ENCODE results near the gene APCDD1L. TPM values are rescaled to one million over a fixed set of nuclear protein-coding genes. Genes with fewer than 3 reads are reported as not detected.

The APCDD1L gene
- polyA plus RNA-seq, 1 of the 3 experiments (the other 2 are of a cell fraction): 0.99 TPM

DNA sequence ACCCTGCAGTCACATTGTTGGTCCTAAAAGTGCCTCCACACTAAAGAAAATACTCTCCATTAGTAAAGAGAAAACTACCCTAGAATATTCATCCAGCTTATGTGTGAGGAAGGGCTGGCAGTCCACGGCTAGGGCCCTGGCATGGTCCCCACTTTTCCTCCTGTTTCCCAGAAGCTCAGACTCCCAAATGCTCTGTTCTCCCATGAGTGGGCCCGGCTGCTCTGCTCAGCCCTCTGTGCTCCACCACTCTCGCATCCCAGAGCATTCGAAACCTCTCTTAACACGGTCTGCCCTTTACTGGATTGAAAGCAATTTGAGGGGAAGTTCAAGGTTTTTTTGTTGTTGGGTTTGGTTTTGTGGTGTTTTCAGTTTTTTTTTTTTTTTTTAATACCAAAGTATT, 61.8 kb downstream of the APCDD1L start:
- no peak overlapping the region for H3K9ac ChIP-seq
- H3F3A ChIP-seq (replicated peaks; ENCODE audit: insufficient read depth): peaks cover 12% of the 10 kb centered on the region
- 94% methylated on average over 5 of the region's 5 CpGs for WGBS (ENCODE audit: low lambda C conversion rate)
- ChIA-PET POLR2A (no interaction called here), CTCF (interaction anchor here (0.8 kb wide), 1 partner anchor 10 kb away, joined by 3 read pairs; no protein-coding TSS in a partner anchor)
- H3K4me2 ChIP-seq: no peak overlapping the region
- no peaks in the 10 kb centered on the region for H3K27me3 ChIP-seq (ENCODE audit: insufficient read depth)
- peaks cover 7 to 39% of the 10 kb centered on the region in 2 experiments for H3K36me3 ChIP-seq (replicated peaks in 1 of 2; ENCODE audit: control insufficient read depth in 1 of 2, insufficient read depth in 2 of 2, low read length in 1 of 2)
- peaks cover 19 to 42% of the 10 kb centered on the region in 2 experiments; a peak in 3 of 4 replicates for H3K4me1 ChIP-seq (ENCODE audit: control insufficient read depth in 1 of 2, insufficient read depth in 2 of 2, low read depth in 1 of 2, low read length in 1 of 2)
- H3K4me3 ChIP-seq (ENCODE audit: low read depth in 2 of 2, low read length in 1 of 2): no peak overlapping the region
- H2AFZ ChIP-seq (ENCODE audit: low read depth): no peak overlapping the region
- no peak overlapping the region for H3K27ac ChIP-seq (ENCODE audit: low read depth in 2 of 2, low read length in 1 of 2)
- no peaks in the 10 kb centered on the region for H3K9me2 ChIP-seq
- H3K79me2 ChIP-seq (ENCODE audit: insufficient read depth): peaks cover 22% of the 10 kb centered on the region; the same call in 1 of the 2 replicates
- DNase-seq: no peak
- H3K9me3 ChIP-seq: peaks cover 7% of the 10 kb centered on the region; the same call in 1 of the 2 replicates
- TF ChIP-seq YY1 (IDR thresholded peaks at IDR 0.05; ENCODE audit: low read depth) (no peak), GATA2 (CRISPR knock-in tag; IDR thresholded peaks at IDR 0.05) (no peak), ELF1 (IDR thresholded peaks at IDR 0.05) (no peak), EP300 (IDR thresholded peaks at IDR 0.05; ENCODE audit: borderline replicate concordance in 1 of 2, low read depth in 1 of 2, low read length in 1 of 2) (no peak), RXRA (IDR thresholded peaks at IDR 0.05; ENCODE audit: borderline replicate concordance, low read depth) (no peak), FOSL2 (IDR thresholded peaks at IDR 0.05; ENCODE audit: borderline replicate concordance, low read depth) (no peak), MXI1 (IDR thresholded peaks at IDR 0.05; ENCODE audit: low read depth, low read length) (no peak), CHD2 (IDR thresholded peaks at IDR 0.05; ENCODE audit: low read length, partially characterized antibody) (no peak), RFX5 (IDR thresholded peaks at IDR 0.05; ENCODE audit: low read length) (no peak), FOXJ3 (CRISPR knock-in tag; IDR thresholded peaks at IDR 0.05) (no peak), POLR2AphosphoS5 (IDR thresholded peaks at IDR 0.05; ENCODE audit: low read depth, low read length) (no peak), GABPA (IDR thresholded peaks at IDR 0.05; ENCODE audit: low read depth) (no peak)
- TF ChIP-seq, protein P1, sequence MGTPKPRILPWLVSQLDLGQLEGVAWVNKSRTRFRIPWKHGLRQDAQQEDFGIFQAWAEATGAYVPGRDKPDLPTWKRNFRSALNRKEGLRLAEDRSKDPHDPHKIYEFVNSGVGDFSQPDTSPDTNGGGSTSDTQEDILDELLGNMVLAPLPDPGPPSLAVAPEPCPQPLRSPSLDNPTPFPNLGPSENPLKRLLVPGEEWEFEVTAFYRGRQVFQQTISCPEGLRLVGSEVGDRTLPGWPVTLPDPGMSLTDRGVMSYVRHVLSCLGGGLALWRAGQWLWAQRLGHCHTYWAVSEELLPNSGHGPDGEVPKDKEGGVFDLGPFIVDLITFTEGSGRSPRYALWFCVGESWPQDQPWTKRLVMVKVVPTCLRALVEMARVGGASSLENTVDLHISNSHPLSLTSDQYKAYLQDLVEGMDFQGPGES (IDR thresholded peaks at IDR 0.05; ENCODE audit: low read depth, low read length): no peak
- TF ChIP-seq, protein P2, sequence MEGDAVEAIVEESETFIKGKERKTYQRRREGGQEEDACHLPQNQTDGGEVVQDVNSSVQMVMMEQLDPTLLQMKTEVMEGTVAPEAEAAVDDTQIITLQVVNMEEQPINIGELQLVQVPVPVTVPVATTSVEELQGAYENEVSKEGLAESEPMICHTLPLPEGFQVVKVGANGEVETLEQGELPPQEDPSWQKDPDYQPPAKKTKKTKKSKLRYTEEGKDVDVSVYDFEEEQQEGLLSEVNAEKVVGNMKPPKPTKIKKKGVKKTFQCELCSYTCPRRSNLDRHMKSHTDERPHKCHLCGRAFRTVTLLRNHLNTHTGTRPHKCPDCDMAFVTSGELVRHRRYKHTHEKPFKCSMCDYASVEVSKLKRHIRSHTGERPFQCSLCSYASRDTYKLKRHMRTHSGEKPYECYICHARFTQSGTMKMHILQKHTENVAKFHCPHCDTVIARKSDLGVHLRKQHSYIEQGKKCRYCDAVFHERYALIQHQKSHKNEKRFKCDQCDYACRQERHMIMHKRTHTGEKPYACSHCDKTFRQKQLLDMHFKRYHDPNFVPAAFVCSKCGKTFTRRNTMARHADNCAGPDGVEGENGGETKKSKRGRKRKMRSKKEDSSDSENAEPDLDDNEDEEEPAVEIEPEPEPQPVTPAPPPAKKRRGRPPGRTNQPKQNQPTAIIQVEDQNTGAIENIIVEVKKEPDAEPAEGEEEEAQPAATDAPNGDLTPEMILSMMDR (IDR thresholded peaks at IDR 0.05): no peak
- TF ChIP-seq, protein P3, sequence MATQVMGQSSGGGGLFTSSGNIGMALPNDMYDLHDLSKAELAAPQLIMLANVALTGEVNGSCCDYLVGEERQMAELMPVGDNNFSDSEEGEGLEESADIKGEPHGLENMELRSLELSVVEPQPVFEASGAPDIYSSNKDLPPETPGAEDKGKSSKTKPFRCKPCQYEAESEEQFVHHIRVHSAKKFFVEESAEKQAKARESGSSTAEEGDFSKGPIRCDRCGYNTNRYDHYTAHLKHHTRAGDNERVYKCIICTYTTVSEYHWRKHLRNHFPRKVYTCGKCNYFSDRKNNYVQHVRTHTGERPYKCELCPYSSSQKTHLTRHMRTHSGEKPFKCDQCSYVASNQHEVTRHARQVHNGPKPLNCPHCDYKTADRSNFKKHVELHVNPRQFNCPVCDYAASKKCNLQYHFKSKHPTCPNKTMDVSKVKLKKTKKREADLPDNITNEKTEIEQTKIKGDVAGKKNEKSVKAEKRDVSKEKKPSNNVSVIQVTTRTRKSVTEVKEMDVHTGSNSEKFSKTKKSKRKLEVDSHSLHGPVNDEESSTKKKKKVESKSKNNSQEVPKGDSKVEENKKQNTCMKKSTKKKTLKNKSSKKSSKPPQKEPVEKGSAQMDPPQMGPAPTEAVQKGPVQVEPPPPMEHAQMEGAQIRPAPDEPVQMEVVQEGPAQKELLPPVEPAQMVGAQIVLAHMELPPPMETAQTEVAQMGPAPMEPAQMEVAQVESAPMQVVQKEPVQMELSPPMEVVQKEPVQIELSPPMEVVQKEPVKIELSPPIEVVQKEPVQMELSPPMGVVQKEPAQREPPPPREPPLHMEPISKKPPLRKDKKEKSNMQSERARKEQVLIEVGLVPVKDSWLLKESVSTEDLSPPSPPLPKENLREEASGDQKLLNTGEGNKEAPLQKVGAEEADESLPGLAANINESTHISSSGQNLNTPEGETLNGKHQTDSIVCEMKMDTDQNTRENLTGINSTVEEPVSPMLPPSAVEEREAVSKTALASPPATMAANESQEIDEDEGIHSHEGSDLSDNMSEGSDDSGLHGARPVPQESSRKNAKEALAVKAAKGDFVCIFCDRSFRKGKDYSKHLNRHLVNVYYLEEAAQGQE (IDR thresholded peaks at IDR 0.05; ENCODE audit: low read depth, low read length): no peak
- TF ChIP-seq, protein P4, sequence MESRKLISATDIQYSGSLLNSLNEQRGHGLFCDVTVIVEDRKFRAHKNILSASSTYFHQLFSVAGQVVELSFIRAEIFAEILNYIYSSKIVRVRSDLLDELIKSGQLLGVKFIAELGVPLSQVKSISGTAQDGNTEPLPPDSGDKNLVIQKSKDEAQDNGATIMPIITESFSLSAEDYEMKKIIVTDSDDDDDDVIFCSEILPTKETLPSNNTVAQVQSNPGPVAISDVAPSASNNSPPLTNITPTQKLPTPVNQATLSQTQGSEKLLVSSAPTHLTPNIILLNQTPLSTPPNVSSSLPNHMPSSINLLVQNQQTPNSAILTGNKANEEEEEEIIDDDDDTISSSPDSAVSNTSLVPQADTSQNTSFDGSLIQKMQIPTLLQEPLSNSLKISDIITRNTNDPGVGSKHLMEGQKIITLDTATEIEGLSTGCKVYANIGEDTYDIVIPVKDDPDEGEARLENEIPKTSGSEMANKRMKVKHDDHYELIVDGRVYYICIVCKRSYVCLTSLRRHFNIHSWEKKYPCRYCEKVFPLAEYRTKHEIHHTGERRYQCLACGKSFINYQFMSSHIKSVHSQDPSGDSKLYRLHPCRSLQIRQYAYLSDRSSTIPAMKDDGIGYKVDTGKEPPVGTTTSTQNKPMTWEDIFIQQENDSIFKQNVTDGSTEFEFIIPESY (IDR thresholded peaks at IDR 0.05; ENCODE audit: borderline replicate concordance, low read depth): no peak
- TF ChIP-seq, protein P5, sequence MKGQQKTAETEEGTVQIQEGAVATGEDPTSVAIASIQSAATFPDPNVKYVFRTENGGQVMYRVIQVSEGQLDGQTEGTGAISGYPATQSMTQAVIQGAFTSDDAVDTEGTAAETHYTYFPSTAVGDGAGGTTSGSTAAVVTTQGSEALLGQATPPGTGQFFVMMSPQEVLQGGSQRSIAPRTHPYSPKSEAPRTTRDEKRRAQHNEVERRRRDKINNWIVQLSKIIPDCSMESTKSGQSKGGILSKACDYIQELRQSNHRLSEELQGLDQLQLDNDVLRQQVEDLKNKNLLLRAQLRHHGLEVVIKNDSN (IDR thresholded peaks at IDR 0.05; ENCODE audit: borderline replicate concordance, low read depth): no peak
- H4K20me1 ChIP-seq (ENCODE audit: insufficient read depth): no peaks in the 10 kb centered on the region
